ENCODE results near the gene QSOX1. TPM values are rescaled to one million over a fixed set of nuclear protein-coding genes. Genes with fewer than 3 reads are reported as not detected.

The QSOX1 gene
- total and polyA plus RNA-seq, 2 donors (not counting 3 experiments of a cell fraction or from before 2014, with no cell fraction given), result 256 to 415 TPM

- Histone ChIP-seq H3K4me1 (ENCODE audit: control insufficient read depth, extremely low read depth, insufficient read depth, low read length) (no peaks in the 10 kb centered on the region), H4K20me1 (replicated peaks; ENCODE audit: control insufficient read depth, extremely low read depth, insufficient read depth, low read length) (no peaks in the 10 kb centered on the region), H3K4me3 (replicated peaks in 1 of 3; ENCODE audit: insufficient read depth in 1 of 3, low read depth in 1 of 3, low read length in 3 of 3) (no peak overlapping the region), H3K79me2 (ENCODE audit: control insufficient read depth, insufficient read depth, low read length) (no peaks in the 10 kb centered on the region), H3K36me3 (ENCODE audit: control insufficient read depth in 2 of 2, extremely low read depth in 1 of 2, insufficient read depth in 2 of 2, low read length in 2 of 2) (no peaks in the 10 kb centered on the region), H3K27me3 (ENCODE audit: control insufficient read depth in 2 of 2, insufficient read depth in 2 of 2, low read length in 2 of 2) (peaks cover 0 to 2% of the 10 kb centered on the region in 2 experiments), H3K9me3 (replicated peaks; ENCODE audit: control insufficient read depth, insufficient read depth, low read length) (no peaks in the 10 kb centered on the region), H3K27ac (ENCODE audit: insufficient read depth, low read depth, low read length) (no peak overlapping the region), H3K4me2 (ENCODE audit: insufficient read depth, low read length) (no peak overlapping the region), H2AFZ (ENCODE audit: low read depth, low read length) (no peak overlapping the region), H3K9ac (replicated peaks; ENCODE audit: extremely low read depth, insufficient read depth, low read length) (no peak overlapping the region), H3K9me1 (replicated peaks; ENCODE audit: control insufficient read depth, extremely low read depth, insufficient read depth, low read length) (no peaks in the 10 kb centered on the region)
- dilution Hi-C loops (cut with MboI; ENCODE audit: extremely low pct_ligation_motif_present, low sequenced_read_pairs), result no loop called here
- CTCF ChIA-PET, result interaction anchor here (1.3 to 1.9 kb wide), 3 partner anchors 10 to 208 kb away, joined by 3 to 7 read pairs (median 5); no protein-coding TSS in a partner anchor
- POLR2A ChIA-PET, result no interaction called here
- intact Hi-C loops (cut with micrococcal nuclease), result no loop called here
- BruUV-seq (replicated peaks), result no TSS peak
- DNase-seq (ENCODE audit: low read depth, low spot score) (no peak), FAIRE-seq (no peak)
- TF ChIP-seq CTCF (IDR thresholded peaks at IDR 0.05; ENCODE audit: extremely low read depth in 1 of 2, insufficient read depth in 1 of 2, low read depth in 1 of 2, low read length in 2 of 2) (no peak), POLR2A (IDR thresholded peaks at IDR 0.05; ENCODE audit: low read depth, low read length) (no peak), GATA2 (IDR thresholded peaks at IDR 0.05; ENCODE audit: insufficient read depth, insufficient read length, low read depth, low read length) (no peak), FOS (IDR thresholded peaks at IDR 0.05; ENCODE audit: borderline replicate concordance, insufficient read depth, low read length) (no peak)
Observed at GRCh38 chr1:180208264-180208663, 53.6 kb downstream of the QSOX1 start.

GRCh38 chr1:180210008-180210620, 55.4 kb downstream of the QSOX1 start:
- H2AFZ ChIP-seq (ENCODE audit: low read depth, low read length), result no peak overlapping the region
- BruUV-seq (replicated peaks), result no TSS peak
- no peak for FAIRE-seq

More at GRCh38 chr1:180210008-180210620, 55.4 kb downstream of the QSOX1 start:
- H3K4me2 ChIP-seq (ENCODE audit: insufficient read depth, low read length), result no peak overlapping the region
- no peaks in the 10 kb centered on the region for H3K36me3 ChIP-seq (ENCODE audit: control insufficient read depth in 2 of 2, extremely low read depth in 1 of 2, insufficient read depth in 2 of 2, low read length in 2 of 2)
- H3K27me3 ChIP-seq (ENCODE audit: control insufficient read depth in 2 of 2, insufficient read depth in 2 of 2, low read length in 2 of 2), result peaks cover 0 to 3% of the 10 kb centered on the region in 2 experiments
- no peak for DNase-seq (ENCODE audit: low read depth, low spot score)
- intact Hi-C loops (cut with micrococcal nuclease), result no loop called here
- no peaks in the 10 kb centered on the region for H3K9me1 ChIP-seq (replicated peaks; ENCODE audit: control insufficient read depth, extremely low read depth, insufficient read depth, low read length)
- no peaks in the 10 kb centered on the region for H4K20me1 ChIP-seq (replicated peaks; ENCODE audit: control insufficient read depth, extremely low read depth, insufficient read depth, low read length)
- H3K9me3 ChIP-seq (replicated peaks; ENCODE audit: control insufficient read depth, insufficient read depth, low read length), result no peaks in the 10 kb centered on the region
- TF ChIP-seq FOS (IDR thresholded peaks at IDR 0.05; ENCODE audit: borderline replicate concordance, insufficient read depth, low read length) (no peak), CTCF (IDR thresholded peaks at IDR 0.05; ENCODE audit: extremely low read depth in 1 of 2, insufficient read depth in 1 of 2, low read depth in 1 of 2, low read length in 2 of 2) (no peak), MYC (IDR thresholded peaks at IDR 0.05; ENCODE audit: low read depth, low read length) (no peak), EZH2 (IDR thresholded peaks at IDR 0.05; ENCODE audit: borderline replicate concordance, low read depth, low read length, severe bottlenecking) (no peak), JUN (IDR thresholded peaks at IDR 0.05; ENCODE audit: borderline replicate concordance, insufficient read depth, insufficient read length, low read depth) (no peak), GATA2 (IDR thresholded peaks at IDR 0.05; ENCODE audit: insufficient read depth, insufficient read length, low read depth, low read length) (no peak), POLR2AphosphoS5 (IDR thresholded peaks at IDR 0.05; ENCODE audit: insufficient read depth, low read depth, low read length) (no peak), POLR2A (IDR thresholded peaks at IDR 0.05; ENCODE audit: low read depth, low read length) (no peak), MAX (IDR thresholded peaks at IDR 0.05; ENCODE audit: insufficient read depth, insufficient read length) (no peak)
- no peaks in the 10 kb centered on the region for H3K4me1 ChIP-seq (ENCODE audit: control insufficient read depth, extremely low read depth, insufficient read depth, low read length)
- H3K4me3 ChIP-seq (replicated peaks in 1 of 3; ENCODE audit: insufficient read depth in 1 of 3, low read depth in 1 of 3, low read length in 3 of 3), result no peak overlapping the region
- ChIA-PET CTCF (interaction anchor here (1.3 to 1.6 kb wide), 2 partner anchors 22 to 42 kb away, joined by 3 read pairs; no protein-coding TSS in a partner anchor), POLR2A (no interaction called here)
- dilution Hi-C loops (cut with MboI; ENCODE audit: extremely low pct_ligation_motif_present, low sequenced_read_pairs), result no loop called here
- no peak overlapping the region for H3K9ac ChIP-seq (replicated peaks; ENCODE audit: extremely low read depth, insufficient read depth, low read length)
- no peaks in the 10 kb centered on the region for H3K79me2 ChIP-seq (ENCODE audit: control insufficient read depth, insufficient read depth, low read length)
- no peak overlapping the region for H3K27ac ChIP-seq (ENCODE audit: insufficient read depth, low read depth, low read length)

All from endothelial cell of umbilical vein (primary cell).